T-helper 1 cell treated with Interleukin-12 subunit alpha and Interleukin-12 subunit beta and Interleukin-4 antibody, amounts not matched to agents 30 μg/mL and 1 μg/mL, for 36 hours (primary cell): ENCODE data around the gene TMEM95.
"Not testable (repeated sequence)": the region's sequence is repeated elsewhere in the genome, so short reads cannot be mapped to it uniquely, and the experiment has no call there.

Experiments
- H3K27ac Mint-ChIP-seq: one replicate; pipeline ENCODE4 v1.8.0; 2021; ENCODE audit warnings: mild to moderate bottlenecking, mixed read lengths
- H3K27me3 Mint-ChIP-seq: one replicate; pipeline ENCODE4 v1.8.0; 2021; ENCODE audit warnings: low read depth, mixed read lengths
- H3K36me3 Mint-ChIP-seq: one replicate; pipeline ENCODE4 v1.8.0; 2021; ENCODE audit warnings: low read depth, mixed read lengths
- H3K4me1 Mint-ChIP-seq: one replicate; pipeline ENCODE4 v1.8.0; 2021; ENCODE audit warnings: low read depth, mixed read lengths
- H3K4me3 Mint-ChIP-seq: one replicate; pipeline ENCODE4 v1.8.0; 2021; ENCODE audit warnings: mild to moderate bottlenecking, moderate library complexity, mixed read lengths
- H3K9me3 Mint-ChIP-seq: one replicate; pipeline ENCODE4 v1.8.0; 2021; ENCODE audit warnings: mixed read lengths

TMEM95 gene

GRCh38 chr17:7367083-7367482 lies 12.1 kb downstream of the TMEM95 start:
- H3K27me3 Mint-ChIP-seq, result peaks cover 9% of the 10 kb centered on the region
- no peaks in the 10 kb centered on the region for H3K36me3 Mint-ChIP-seq
- H3K9me3 Mint-ChIP-seq, result no peaks in the 10 kb centered on the region
- no peak overlapping the region for H3K27ac Mint-ChIP-seq
- no peak overlapping the region for H3K4me3 Mint-ChIP-seq
- no peaks in the 10 kb centered on the region for H3K4me1 Mint-ChIP-seq

DNA sequence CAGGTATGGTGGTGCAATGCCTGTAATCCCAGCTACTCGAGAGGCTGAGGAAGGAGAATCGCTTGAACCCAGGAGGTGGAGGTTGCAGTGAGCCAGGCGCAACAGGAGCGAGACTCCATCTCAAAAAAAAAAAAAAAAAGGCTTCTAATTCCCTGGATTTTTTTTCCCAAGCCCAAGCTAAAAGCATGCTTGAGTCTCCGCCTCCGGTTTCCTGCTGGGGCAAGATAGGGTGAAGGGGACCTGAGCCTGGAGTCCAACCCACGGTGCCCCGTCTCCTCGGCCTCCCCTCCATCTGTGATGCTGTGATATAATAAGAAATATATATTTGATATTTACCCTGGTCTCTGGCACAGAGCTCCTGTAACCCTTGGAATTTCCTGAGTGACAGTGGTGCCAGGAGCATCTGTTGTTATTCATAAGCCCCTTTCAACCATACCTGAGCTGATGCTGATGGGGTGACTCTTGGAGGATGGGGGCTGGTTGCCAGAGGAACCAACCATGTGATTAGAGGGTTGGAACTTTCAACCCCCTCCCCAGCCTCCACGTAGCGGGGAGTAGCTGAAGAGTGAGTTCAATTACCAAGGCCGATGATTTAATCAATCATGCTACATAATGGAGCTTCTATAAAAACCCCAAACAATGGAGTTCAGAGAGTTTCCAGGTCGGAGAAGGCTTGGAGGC lies 13.1 kb downstream of the TMEM95 start:
- no peaks in the 10 kb centered on the region for H3K9me3 Mint-ChIP-seq

DNA sequence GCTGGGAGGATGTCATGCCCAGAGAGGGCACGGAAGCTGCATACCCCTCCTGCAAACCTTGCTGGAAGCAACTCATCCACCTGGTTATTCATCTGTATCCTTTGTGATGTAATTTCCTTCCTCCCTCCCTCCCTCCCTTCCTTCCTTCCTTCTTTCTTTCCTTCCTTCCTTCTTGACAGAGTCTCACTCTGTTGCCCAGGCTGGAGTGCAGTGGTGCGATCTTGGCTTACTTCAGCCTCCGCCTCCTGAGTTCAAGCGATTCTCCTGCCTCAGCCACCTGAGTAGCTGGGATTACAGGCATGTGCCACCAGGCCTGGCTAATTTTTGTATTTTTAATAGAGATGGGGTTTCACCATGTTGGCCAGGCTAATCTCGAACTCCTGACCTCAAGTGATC lies 13.6 kb downstream of the TMEM95 start:
- H3K9me3 Mint-ChIP-seq, H3K4me1 Mint-ChIP-seq, H3K4me3 Mint-ChIP-seq, H3K36me3 Mint-ChIP-seq, H3K27ac Mint-ChIP-seq, H3K27me3 Mint-ChIP-seq: not testable (repeated sequence)

More for the DNA sequence above, 13.1 kb downstream of the TMEM95 start:
- Mint-ChIP-seq H3K27ac (no peak overlapping the region), H3K4me1 (no peaks in the 10 kb centered on the region), H3K4me3 (no peak overlapping the region), H3K36me3 (no peaks in the 10 kb centered on the region), H3K27me3 (peaks cover 9% of the 10 kb centered on the region)

GRCh38 chr17:7369825-7370224 lies 14.9 kb downstream of the TMEM95 start:
- Mint-ChIP-seq H3K9me3 (no peaks in the 10 kb centered on the region), H3K27ac (no peak overlapping the region), H3K4me3 (no peak overlapping the region), H3K36me3 (no peaks in the 10 kb centered on the region), H3K4me1 (no peaks in the 10 kb centered on the region), H3K27me3 (peaks cover 14% of the 10 kb centered on the region)

DNA sequence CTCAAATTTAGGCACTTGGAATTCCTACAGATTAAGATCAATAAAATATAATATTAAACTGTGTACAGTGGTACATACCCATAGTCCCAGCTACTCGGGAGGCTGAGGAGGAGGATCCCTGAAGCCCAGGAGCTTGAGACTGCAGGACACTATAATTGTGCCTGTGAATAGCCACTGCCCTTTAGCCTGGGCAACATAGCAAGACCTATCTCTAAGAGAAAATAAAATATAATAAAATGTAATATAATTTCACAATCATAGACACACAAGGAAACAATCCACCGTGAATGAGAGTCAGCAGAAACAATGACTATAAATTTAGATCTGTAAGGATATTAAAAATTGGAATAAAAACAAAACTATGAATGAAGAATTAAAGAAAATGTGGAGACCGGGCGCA lies 15.9 kb downstream of the TMEM95 start:
- H3K27ac Mint-ChIP-seq, result no peak overlapping the region
- peaks cover 14% of the 10 kb centered on the region for H3K27me3 Mint-ChIP-seq
- H3K4me3 Mint-ChIP-seq, result no peak overlapping the region
- no peaks in the 10 kb centered on the region for H3K4me1 Mint-ChIP-seq
- H3K36me3 Mint-ChIP-seq, result no peaks in the 10 kb centered on the region
- H3K9me3 Mint-ChIP-seq, result no peaks in the 10 kb centered on the region

- Mint-ChIP-seq H3K36me3 (no peaks in the 10 kb centered on the region), H3K4me3 (no peak overlapping the region), H3K27ac (no peak overlapping the region), H3K9me3 (peaks cover 4% of the 10 kb centered on the region), H3K27me3 (peaks cover 21% of the 10 kb centered on the region), H3K4me1 (no peaks in the 10 kb centered on the region)
Measured at GRCh38 chr17:7374353-7374752, 19.4 kb downstream of the TMEM95 start.

- no peak overlapping the region for H3K27ac Mint-ChIP-seq
- H3K4me1 Mint-ChIP-seq, result peaks cover 4% of the 10 kb centered on the region
- peaks cover 6% of the 10 kb centered on the region for H3K9me3 Mint-ChIP-seq
- peaks cover 1% of the 10 kb centered on the region for H3K36me3 Mint-ChIP-seq
- no peak overlapping the region for H3K4me3 Mint-ChIP-seq
- peaks cover 49% of the 10 kb centered on the region for H3K27me3 Mint-ChIP-seq
Measured at GRCh38 chr17:7379134-7379533, 24.2 kb downstream of the TMEM95 start.

DNA sequence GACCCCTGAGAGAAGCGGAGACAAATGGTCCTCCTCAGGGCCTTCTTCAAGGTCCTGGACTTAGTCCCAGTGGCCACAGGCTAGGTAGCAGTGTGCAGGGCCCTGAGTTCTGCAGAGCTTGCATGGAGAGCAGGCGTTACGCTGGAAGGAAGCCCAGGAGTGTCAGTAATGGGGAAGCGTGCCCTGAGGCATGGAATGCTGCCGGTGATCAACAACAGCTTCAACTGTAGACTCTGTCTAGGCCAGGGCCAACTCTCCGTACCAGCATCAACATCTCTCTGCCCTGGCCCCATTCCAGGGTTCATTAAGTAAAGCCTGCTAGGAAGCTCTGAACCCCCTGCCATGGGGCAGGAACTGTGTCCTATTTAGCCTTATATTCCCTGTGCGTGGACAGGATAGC lies 25.4 kb downstream of the TMEM95 start:
- Mint-ChIP-seq H3K4me1 (peaks cover 7% of the 10 kb centered on the region), H3K27me3 (peaks cover 45% of the 10 kb centered on the region)

DNA sequence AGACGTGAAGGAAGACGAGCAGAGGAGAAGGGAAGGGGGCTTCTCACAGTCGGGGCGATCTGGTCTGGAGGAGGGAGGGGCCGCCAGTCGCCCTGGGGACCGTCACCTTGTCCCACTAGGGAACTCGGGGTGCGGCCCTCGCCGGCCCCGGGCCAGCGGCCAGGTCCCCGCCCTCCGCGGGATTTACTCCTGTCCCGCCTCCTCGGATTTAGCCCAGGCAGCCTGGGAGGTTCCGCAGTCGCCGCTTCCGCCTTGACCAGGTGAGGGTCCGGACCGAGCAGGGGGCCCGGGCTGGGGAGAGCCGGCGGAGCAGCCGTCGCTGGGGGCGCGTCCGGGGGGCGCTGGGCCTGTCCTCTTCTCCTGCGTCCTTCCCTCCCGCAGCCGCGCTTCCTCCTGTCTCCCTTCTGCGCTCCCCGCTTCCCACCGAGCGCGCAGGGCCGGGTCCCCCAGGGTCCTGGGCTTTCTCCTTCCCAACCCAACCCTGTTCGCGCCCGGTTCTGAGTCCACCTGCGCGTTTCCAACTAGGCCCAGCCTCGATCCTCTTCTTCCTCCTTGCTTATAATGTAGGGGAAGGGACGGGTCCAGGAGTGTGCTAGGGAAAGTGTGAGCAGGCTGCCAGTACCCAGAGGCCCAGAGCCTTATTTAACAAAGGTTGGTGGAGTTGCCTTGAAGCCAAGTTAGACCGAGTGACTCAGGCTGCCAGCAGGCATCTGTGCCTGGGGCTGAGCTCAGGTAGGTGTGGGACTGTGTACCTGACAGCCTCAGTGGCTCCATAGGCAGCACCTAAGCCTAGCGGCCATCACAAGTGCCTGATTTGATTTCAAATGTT lies 26.1 kb downstream of the TMEM95 start, which contains the start of gene TNK1:
Gene TNK1 (plus strand): TSS at position 235 of the 829 bp plus-strand sequence. CDS start 1,838 bp downstream, outside the sequence.
- H3K4me3 Mint-ChIP-seq, result no peak within 1 kb of the TSS
- peaks cover 45% of the 10 kb centered on the region for H3K27me3 Mint-ChIP-seq
- H3K4me1 Mint-ChIP-seq, result peaks cover 7% of the 10 kb centered on the region
- no peak within 1 kb of the TSS for H3K27ac Mint-ChIP-seq
- peaks cover 1% of the 10 kb centered on the region for H3K36me3 Mint-ChIP-seq
- H3K9me3 Mint-ChIP-seq, result peaks cover 6% of the 10 kb centered on the region

More for the DNA sequence above, 25.4 kb downstream of the TMEM95 start:
- H3K9me3 Mint-ChIP-seq, result peaks cover 6% of the 10 kb centered on the region
- no peak overlapping the region for H3K27ac Mint-ChIP-seq
- no peak overlapping the region for H3K4me3 Mint-ChIP-seq
- peaks cover 1% of the 10 kb centered on the region for H3K36me3 Mint-ChIP-seq

GRCh38 chr17:7382901-7383300 lies 27.9 kb downstream of the TMEM95 start:
- H3K4me3 Mint-ChIP-seq, result no peak overlapping the region
- H3K36me3 Mint-ChIP-seq, result peaks cover 2% of the 10 kb centered on the region
- H3K9me3 Mint-ChIP-seq, result peaks cover 6% of the 10 kb centered on the region
- H3K4me1 Mint-ChIP-seq, result peaks cover 7% of the 10 kb centered on the region
- peaks cover 38% of the 10 kb centered on the region for H3K27me3 Mint-ChIP-seq
- no peak overlapping the region for H3K27ac Mint-ChIP-seq

- H3K4me1 Mint-ChIP-seq, result peaks cover 7% of the 10 kb centered on the region
- no peak overlapping the region for H3K4me3 Mint-ChIP-seq
- H3K36me3 Mint-ChIP-seq, result peaks cover 2% of the 10 kb centered on the region
- peaks cover 38% of the 10 kb centered on the region for H3K27me3 Mint-ChIP-seq
- peaks cover 6% of the 10 kb centered on the region for H3K9me3 Mint-ChIP-seq
- H3K27ac Mint-ChIP-seq, result peak overlapping the region; percentile 15
Measured at GRCh38 chr17:7383371-7383741, 28.4 kb downstream of the TMEM95 start.

GRCh38 chr17:7383742-7384488 lies 29.0 kb downstream of the TMEM95 start:
- H3K27ac Mint-ChIP-seq, result peak overlapping the region; percentile 69
- peaks cover 38% of the 10 kb centered on the region for H3K27me3 Mint-ChIP-seq
- H3K4me1 Mint-ChIP-seq, result peaks cover 7% of the 10 kb centered on the region
- H3K36me3 Mint-ChIP-seq, result peaks cover 2% of the 10 kb centered on the region
- H3K9me3 Mint-ChIP-seq, result peaks cover 6% of the 10 kb centered on the region
- H3K4me3 Mint-ChIP-seq, result peak overlapping the region; percentile 73

DNA sequence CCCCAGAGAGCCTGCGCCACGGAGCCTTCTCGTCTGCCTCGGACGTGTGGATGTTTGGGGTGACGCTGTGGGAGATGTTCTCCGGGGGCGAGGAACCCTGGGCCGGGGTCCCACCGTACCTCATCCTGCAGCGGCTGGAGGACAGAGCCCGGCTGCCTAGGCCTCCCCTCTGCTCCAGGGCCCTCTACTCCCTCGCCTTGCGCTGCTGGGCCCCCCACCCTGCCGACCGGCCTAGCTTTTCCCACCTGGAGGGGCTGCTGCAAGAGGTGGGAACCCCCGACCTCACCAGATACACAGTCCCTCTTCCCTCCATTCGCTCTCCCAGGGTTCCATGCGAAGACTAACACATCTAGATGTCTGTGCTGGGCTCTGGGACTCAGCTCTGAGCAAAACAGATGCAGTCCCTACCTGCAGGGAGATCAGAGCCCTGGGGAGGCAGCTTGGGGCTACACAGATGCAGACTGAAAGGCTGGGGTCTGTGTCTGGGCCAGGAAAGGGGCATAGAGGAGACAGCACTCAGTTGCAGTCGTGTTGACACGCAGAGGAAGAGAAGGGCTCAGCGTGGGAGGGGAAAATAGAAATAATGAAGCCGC lies 29.6 kb downstream of the TMEM95 start:
- Mint-ChIP-seq H3K36me3 (peaks cover 2% of the 10 kb centered on the region), H3K27ac (peak overlapping the region; percentile 41), H3K4me3 (peak overlapping the region; percentile 73), H3K9me3 (no peaks in the 10 kb centered on the region), H3K27me3 (peaks cover 31% of the 10 kb centered on the region), H3K4me1 (peaks cover 7% of the 10 kb centered on the region)

DNA sequence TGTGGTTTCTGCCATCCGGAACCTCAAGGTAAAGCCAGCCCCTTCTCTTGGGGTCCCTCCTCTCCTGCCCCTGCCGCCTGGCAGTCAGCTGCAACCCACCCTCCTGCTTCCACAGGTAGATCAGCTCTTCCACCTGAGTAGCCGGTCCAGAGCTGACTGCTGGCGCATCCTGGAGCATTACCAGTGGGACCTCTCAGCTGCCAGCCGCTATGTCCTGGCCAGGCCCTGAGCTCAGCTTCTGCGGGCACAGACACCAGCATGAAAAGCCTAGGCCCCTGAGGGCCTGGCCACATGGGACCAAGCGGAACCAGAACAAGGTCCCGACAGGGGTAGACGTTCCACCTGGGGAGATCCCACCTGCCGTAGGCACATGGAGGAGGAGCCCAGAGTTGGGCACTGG lies 33.9 kb downstream of the TMEM95 start:
- H3K27me3 Mint-ChIP-seq, result no peaks in the 10 kb centered on the region
- no peak overlapping the region for H3K27ac Mint-ChIP-seq
- H3K4me1 Mint-ChIP-seq, result peaks cover 13% of the 10 kb centered on the region
- peaks cover 17% of the 10 kb centered on the region for H3K36me3 Mint-ChIP-seq
- no peaks in the 10 kb centered on the region for H3K9me3 Mint-ChIP-seq
- H3K4me3 Mint-ChIP-seq, result no peak overlapping the region
